B cell (primary cell): Measurements from ENCODE around the gene USP17L24.
"Not testable (repeated sequence)": the region's sequence is repeated elsewhere in the genome, so short reads cannot be mapped to it uniquely, and the experiment has no call there.

Experiments used
- CTCF ChIP-seq: fragments of 200-600 bp; IDR thresholded peaks from one replicate; pipeline ENCODE4 v1.8.0; 2022; ENCODE audit warnings: antibody characterized with exemption, mild to moderate bottlenecking
- EZH2 ChIP-seq: IDR thresholded peaks from 2 replicates; pipeline ENCODE4 v1.6.1; 2012; ENCODE audit warnings: borderline replicate concordance, low read depth, mild to moderate bottlenecking, moderate library complexity, low read length; ENCODE audit not compliant: insufficient read depth, poor library complexity, severe bottlenecking

- TF ChIP-seq CTCF, EZH2: not testable (repeated sequence)
These were observed 25.9 kb downstream of the USP17L24 start for GRCh38 chr4:9350866-9351265.
